Measurements from ENCODE around the gene ELAVL4. TPM values are rescaled to one million over a fixed set of nuclear protein-coding genes. Genes with fewer than 3 reads are reported as not detected.

ELAVL4 gene
- not detected in 2 replicates for total RNA-seq
- polyA plus RNA-seq = not detected in 2 replicates
- polyA plus RNA-seq (2012) = not detected in 2 replicates
- not detected in 2 replicates for polyA minus RNA-seq (ENCODE audit: low replicate concordance)

DNA sequence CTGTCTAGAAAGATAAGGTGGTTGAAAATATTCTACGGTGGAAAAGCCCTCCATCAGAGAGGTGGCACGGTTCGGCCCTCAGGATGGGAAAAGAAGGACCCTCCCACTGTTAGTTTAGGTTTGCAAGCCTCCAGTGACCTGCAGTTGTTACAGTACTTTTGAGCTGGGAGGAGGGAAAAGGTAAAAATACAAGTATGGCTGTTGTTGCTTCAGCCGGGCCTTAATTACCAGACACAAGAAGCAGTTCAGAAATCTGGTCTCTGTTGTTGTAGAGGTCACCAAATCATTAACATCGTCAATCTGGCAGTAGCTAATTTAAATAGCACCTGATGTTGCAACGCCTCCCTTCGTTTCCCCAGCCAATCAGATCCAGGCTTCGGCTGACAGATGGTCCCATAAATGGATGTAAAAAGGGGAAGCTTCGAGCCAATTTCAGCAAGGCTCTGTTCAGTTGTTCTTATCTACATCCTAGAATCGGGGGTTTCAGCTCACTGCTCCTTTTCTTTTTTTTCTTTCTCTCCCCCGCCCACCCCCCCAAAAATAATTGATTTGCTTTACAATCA lies at the start of gene ELAVL4:
TSS of gene ELAVL4 (plus strand) at position 424 of the 563 bp plus-strand sequence. CDS start 270 bp downstream, outside the sequence.
- Histone ChIP-seq H3K9ac (ENCODE audit: insufficient read depth, low read length) (no peak within 1 kb of the TSS), H3K27ac (ENCODE audit: insufficient read depth, low read length) (no peak within 1 kb of the TSS), H3K79me2 (ENCODE audit: control insufficient read depth, insufficient read depth, low read length) (no peaks in the 10 kb centered on the region), H3K4me2 (ENCODE audit: extremely low read depth, insufficient read depth, low read length) (no peak within 1 kb of the TSS), H3K4me3 (replicated peaks in 1 of 4; ENCODE audit: control extremely low read depth in 1 of 4, insufficient read depth in 1 of 4, low read depth in 3 of 4, low read length in 4 of 4) (no peak within 1 kb of the TSS), H4K20me1 (ENCODE audit: control insufficient read depth, extremely low read depth, insufficient read depth, low read length) (no peaks in the 10 kb centered on the region), H3K27me3 (ENCODE audit: control insufficient read depth, insufficient read depth, low read length) (no peaks in the 10 kb centered on the region), H3K36me3 (ENCODE audit: control insufficient read depth, insufficient read depth, low read length) (no peaks in the 10 kb centered on the region), H2AFZ (ENCODE audit: low read length) (no peak within 1 kb of the TSS), H3K9me3 (ENCODE audit: control insufficient read depth, insufficient read depth, low read depth, low read length) (no peaks in the 10 kb centered on the region), H3K4me1 (ENCODE audit: control insufficient read depth, extremely low read depth, insufficient read depth, low read length) (no peaks in the 10 kb centered on the region)
- no peak for DNase-seq (ENCODE audit: low read depth in 2 of 2)
- TF ChIP-seq EZH2 (IDR thresholded peaks at IDR 0.05; ENCODE audit: low read length, missing control alignments) = no peak
- TF ChIP-seq CTCF (conservative IDR thresholded peaks at IDR 0.05 in 1 of 2, IDR thresholded peaks at IDR 0.05 in 1 of 2; ENCODE audit: low read depth in 1 of 2, low read length in 2 of 2) = no peak

DNA sequence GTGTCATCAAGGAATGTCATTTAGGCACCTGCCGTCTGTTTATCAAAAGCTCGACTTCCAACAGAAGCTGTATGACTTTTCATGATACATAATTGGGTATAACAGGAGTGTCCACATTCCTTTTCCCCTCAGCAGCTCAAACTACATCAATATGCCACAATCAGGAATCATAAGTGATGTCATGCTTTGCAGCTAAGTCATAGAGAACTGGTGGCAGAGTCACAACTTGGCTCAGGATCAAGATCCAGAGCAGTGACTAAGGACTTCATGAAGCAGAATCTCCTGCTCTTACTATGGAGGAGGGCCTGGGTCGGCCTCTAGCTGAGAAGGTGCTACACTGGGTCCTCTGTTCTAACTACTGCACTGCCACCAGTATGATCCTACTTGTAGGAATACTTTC lies 48.4 kb upstream of the ELAVL4 start:
- Histone ChIP-seq H3K79me2 (ENCODE audit: control insufficient read depth, insufficient read depth, low read length) (no peaks in the 10 kb centered on the region), H3K4me2 (ENCODE audit: extremely low read depth, insufficient read depth, low read length) (no peak overlapping the region), H3K4me1 (ENCODE audit: control insufficient read depth, extremely low read depth, insufficient read depth, low read length) (no peaks in the 10 kb centered on the region), H3K4me3 (replicated peaks in 1 of 4; ENCODE audit: control extremely low read depth in 1 of 4, insufficient read depth in 1 of 4, low read depth in 3 of 4, low read length in 4 of 4) (no peak overlapping the region), H3K9me3 (ENCODE audit: control insufficient read depth, insufficient read depth, low read depth, low read length) (no peaks in the 10 kb centered on the region), H3K9ac (ENCODE audit: insufficient read depth, low read length) (no peak overlapping the region), H3K27me3 (ENCODE audit: control insufficient read depth, insufficient read depth, low read length) (no peaks in the 10 kb centered on the region), H2AFZ (ENCODE audit: low read length) (no peak overlapping the region), H4K20me1 (ENCODE audit: control insufficient read depth, extremely low read depth, insufficient read depth, low read length) (no peaks in the 10 kb centered on the region), H3K27ac (ENCODE audit: insufficient read depth, low read length) (no peak overlapping the region), H3K36me3 (ENCODE audit: control insufficient read depth, insufficient read depth, low read length) (no peaks in the 10 kb centered on the region)
- no peak for TF ChIP-seq EZH2 (IDR thresholded peaks at IDR 0.05; ENCODE audit: low read length, missing control alignments)
- TF ChIP-seq CTCF (conservative IDR thresholded peaks at IDR 0.05 in 1 of 2, IDR thresholded peaks at IDR 0.05 in 1 of 2; ENCODE audit: low read depth in 1 of 2, low read length in 2 of 2) = no peak
- DNase-seq (ENCODE audit: low read depth in 2 of 2) = peak in 1 of 2 donors; percentile 15

DNA sequence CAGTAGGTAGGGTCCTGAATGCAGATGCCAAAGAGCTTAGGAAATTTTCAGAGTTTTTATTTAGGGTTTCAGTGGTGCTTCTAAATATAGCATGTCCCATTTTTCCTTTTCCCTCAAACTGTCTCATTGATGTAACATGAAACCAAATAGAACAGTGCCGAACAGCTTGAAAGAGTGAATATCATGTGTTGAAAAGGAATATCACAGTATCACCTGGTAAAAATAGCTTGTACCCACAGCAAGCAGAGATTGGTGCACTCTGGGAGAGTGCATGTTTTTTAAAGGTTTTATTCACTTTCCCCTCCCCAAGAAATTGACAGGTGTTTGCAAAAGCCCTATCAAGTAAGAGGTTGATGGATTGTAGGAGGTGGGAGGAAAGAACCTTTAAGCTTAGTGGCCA lies 41.9 kb upstream of the ELAVL4 start:
- Histone ChIP-seq H3K27me3 (ENCODE audit: control insufficient read depth, insufficient read depth, low read length) (no peaks in the 10 kb centered on the region), H3K79me2 (ENCODE audit: control insufficient read depth, insufficient read depth, low read length) (no peaks in the 10 kb centered on the region), H3K9ac (ENCODE audit: insufficient read depth, low read length) (no peak overlapping the region), H3K4me2 (ENCODE audit: extremely low read depth, insufficient read depth, low read length) (no peak overlapping the region), H4K20me1 (ENCODE audit: control insufficient read depth, extremely low read depth, insufficient read depth, low read length) (no peaks in the 10 kb centered on the region), H3K9me3 (ENCODE audit: control insufficient read depth, insufficient read depth, low read depth, low read length) (no peaks in the 10 kb centered on the region), H3K4me3 (replicated peaks in 1 of 4; ENCODE audit: control extremely low read depth in 1 of 4, insufficient read depth in 1 of 4, low read depth in 3 of 4, low read length in 4 of 4) (no peak overlapping the region), H2AFZ (ENCODE audit: low read length) (no peak overlapping the region), H3K36me3 (ENCODE audit: control insufficient read depth, insufficient read depth, low read length) (no peaks in the 10 kb centered on the region), H3K27ac (ENCODE audit: insufficient read depth, low read length) (no peak overlapping the region), H3K4me1 (ENCODE audit: control insufficient read depth, extremely low read depth, insufficient read depth, low read length) (no peaks in the 10 kb centered on the region)
- DNase-seq (ENCODE audit: low read depth in 2 of 2) = no peak
- TF ChIP-seq EZH2 (IDR thresholded peaks at IDR 0.05; ENCODE audit: low read length, missing control alignments) (no peak), CTCF (conservative IDR thresholded peaks at IDR 0.05 in 1 of 2, IDR thresholded peaks at IDR 0.05 in 1 of 2; ENCODE audit: low read depth in 1 of 2, low read length in 2 of 2) (no peak)
